HepG2 (cell line): ENCODE data around the gene PLAAT3. TPM values are rescaled to one million over a fixed set of nuclear protein-coding genes. Genes with fewer than 3 reads are reported as not detected.
"Not testable (repeated sequence)": the region's sequence is repeated elsewhere in the genome, so short reads cannot be mapped to it uniquely, and the experiment has no call there.

Experiments used
- ATAC-seq: fragments of 200-7000 bp; cut with Tn5 transposase; 3 replicates; pipeline ENCODE4 v1.9.1; 2020; ENCODE audit warnings: mild to moderate bottlenecking, moderate library complexity
- BruUV-seq: library from RNA; stranded (reverse); fragments of 400-500 nt; replicated peaks from 2 replicates; lab custom pipeline; 2021; lab: Mats Ljungman, UMichigan
- CTCF ChIA-PET: fragments of 300-600 bp; formaldehyde crosslinking; extraction: SDS; loops from one replicate; lab custom pipeline; 2021; ENCODE audit warnings: low total read pairs, inconsistent platforms, low intra/inter-chr PET ratio; lab: Yijun Ruan, JAX
- POLR2A ChIA-PET: fragments of 350-600 bp; sonication (Branson Sonifier 250); formaldehyde crosslinking; loops from one replicate; lab custom pipeline; 2020; ENCODE audit warnings: antibody characterized with exemption, inconsistent platforms; lab: Yijun Ruan, JAX
- DNase-seq: peaks from one replicate; pipeline ENCODE4 v3.0.0-alpha.2; 2015; ENCODE audit warnings: low spot score
- FAIRE-seq: peaks from 3 replicates; lab custom pipeline; 2011; peaks lifted over from hg19 to GRCh38; lab: Jason Lieb, UNC
- H2AFZ ChIP-seq: one replicate; pipeline ENCODE4 v1.6.1; 2011; ENCODE audit warnings: low read length, inconsistent platforms
- H3K27ac ChIP-seq: fragments of 300-600 bp; 3 replicates; pipeline ENCODE4 v1.8.0; 2011; ENCODE audit warnings: mixed run types, mild to moderate bottlenecking, mixed read lengths, low read length, inconsistent platforms; ENCODE audit not compliant: insufficient read depth; ENCODE audit errors: extremely low read length
- H3K27me3 ChIP-seq, 2 experiments: fragments of 200-600 bp in 1 of 2; 2 replicates in 1 of 2; 3 replicates in 1 of 2; pipeline versions ENCODE4 v1.6.0 to v1.8.0; 2011; ENCODE audit warnings: low read length in 2 of 2, mild to moderate bottlenecking in 2 of 2, moderate library complexity in 2 of 2, inconsistent platforms in 1 of 2; ENCODE audit not compliant: insufficient read depth in 2 of 2, control insufficient read depth in 1 of 2
- H3K36me3 ChIP-seq, 2 experiments: fragments of 200-600 bp in 1 of 2; replicated peaks in 1 of 2; 2 replicates in 1 of 2; 3 replicates in 1 of 2; pipeline versions ENCODE4 v1.5.1 to v1.8.0; 2011; ENCODE audit warnings: low read length in 2 of 2, inconsistent platforms in 1 of 2; ENCODE audit not compliant: insufficient read depth in 2 of 2, control insufficient read depth in 1 of 2
- H3K4me1 ChIP-seq: 2 replicates; pipeline ENCODE4 v1.5.1; 2012; ENCODE audit warnings: low read length, inconsistent platforms; ENCODE audit not compliant: insufficient read depth
- H3K4me2 ChIP-seq: 2 replicates; pipeline ENCODE4 v1.6.0; 2011; ENCODE audit warnings: low read depth, low read length, inconsistent platforms
- H3K4me3 ChIP-seq, 3 experiments: fragments of 200-600 bp in 1 of 3; sonication (generic), shearing (Covaris generic) in 1 of 3; replicated peaks in 1 of 3; 2 replicates each; pipeline ENCODE4 v1.5.1; 2011 to 2016; ENCODE audit warnings: low read length in 3 of 3, inconsistent platforms in 2 of 3, low read depth in 2 of 3, mild to moderate bottlenecking in 2 of 3, control low read depth in 1 of 3, mixed read lengths in 1 of 3; ENCODE audit not compliant: insufficient read depth in 1 of 3
- H3K79me2 ChIP-seq: one replicate; pipeline ENCODE4 v1.6.1; 2011; ENCODE audit warnings: low read length, inconsistent platforms; ENCODE audit not compliant: insufficient read depth
- H3K9ac ChIP-seq: 2 replicates; pipeline ENCODE4 v1.6.0; 2011; ENCODE audit warnings: mild to moderate bottlenecking, low read depth, low read length, inconsistent platforms; ENCODE audit not compliant: insufficient read depth
- H3K9me3 ChIP-seq: 2 replicates; pipeline ENCODE4 v1.5.1; 2012; ENCODE audit warnings: mild to moderate bottlenecking, low read length
- H4K20me1 ChIP-seq: 2 replicates; pipeline ENCODE4 v1.6.0; 2011; ENCODE audit warnings: inconsistent platforms, mild to moderate bottlenecking, low read length, moderate library complexity; ENCODE audit not compliant: insufficient read depth
- EHMT2 ChIP-seq: fragments of 200-600 bp; sonication (generic); IDR thresholded peaks from 2 replicates; pipeline ENCODE4 v1.7.0; 2017; ENCODE audit warnings: antibody characterized with exemption, low read depth, low read length, borderline replicate concordance
- WGBS: methylation state at CpG from one replicate; pipeline ENCODE4 v1.1.6; 2017; ENCODE audit warnings: low lambda C conversion rate; 5-methylcytosine and 5-hydroxymethylcytosine counted together
- in situ Hi-C: cut with HindIII; loops from 2 replicates; pipeline ENCODE4 v1.10.0; 2017; ENCODE audit warnings: low pct_unique_long_range_greater_than_20kb; ENCODE audit not compliant: extremely low pct_ligation_motif_present
- intact Hi-C: fragments of 100-400 bp; cut with micrococcal nuclease; formaldehyde crosslinking; loops from one replicate; pipeline ENCODE4 v1.10.0; 2022; ENCODE audit not compliant: unreplicated experiment
- polyA plus RNA-seq, 8 experiments: library from polyadenylated mRNA; depleted of rRNA in 3 of 8; stranded (reverse) in 7 of 8; unstranded in 1 of 8; fragments of >200 nt; fragmentation: Illumina TruSeq in 4 of 8; extraction: Trizol in 4 of 8; gene quantifications; 2 replicates each; pipeline versions ENCODE4 v1.2.1 to v1.2.3, GENCODE V29; 2011 to 2016; ENCODE audit warnings: low read depth in 4 of 8, missing spikeins in 1 of 8, mixed read lengths in 1 of 8; ENCODE audit not compliant: insufficient read depth in 1 of 8
- total RNA-seq, 5 experiments: library from RNA; depleted of rRNA; stranded (reverse); fragments of >200 nt; fragmentation: Illumina TruSeq; extraction: Trizol; gene quantifications; 2 replicates each; pipeline ENCODE4 v1.2.3, GENCODE V29; 2016; ENCODE audit warnings: low read depth in 1 of 5
- TF ChIP-seq, protein P1 (sequence below): IDR thresholded peaks from 2 replicates; pipeline ENCODE4 v1.6.1; 2016; ENCODE audit warnings: missing biosample characterization, missing genetic modification reagents, low read depth

The PLAAT3 gene
- total and polyA plus RNA-seq, 2 of the 13 experiments (the other 11 are each of a cell fraction or from before 2014, with no cell fraction given): 9.3 to 16.4 TPM

- in situ Hi-C loops: no loop called here
- ATAC-seq (no peak), DNase-seq (no peak), FAIRE-seq (no peak)
- Histone ChIP-seq H4K20me1 (no peaks in the 10 kb centered on the region), H3K27ac (no peak overlapping the region), H3K9ac (no peak overlapping the region), H3K79me2 (no peaks in the 10 kb centered on the region), H3K27me3 (peaks cover 1 to 6% of the 10 kb centered on the region in 2 experiments; a peak in 4 of 5 replicates), H3K36me3 (no peaks in the 10 kb centered on the region), H3K4me3 (no peak overlapping the region), H3K4me2 (no peak overlapping the region), H3K4me1 (no peaks in the 10 kb centered on the region), H2AFZ (no peak overlapping the region), H3K9me3 (no peaks in the 10 kb centered on the region)
- ChIA-PET POLR2A (no interaction called here), CTCF (no interaction called here)
- intact Hi-C loops: no loop called here
- BruUV-seq: no TSS peak
- TF ChIP-seq, protein P1, sequence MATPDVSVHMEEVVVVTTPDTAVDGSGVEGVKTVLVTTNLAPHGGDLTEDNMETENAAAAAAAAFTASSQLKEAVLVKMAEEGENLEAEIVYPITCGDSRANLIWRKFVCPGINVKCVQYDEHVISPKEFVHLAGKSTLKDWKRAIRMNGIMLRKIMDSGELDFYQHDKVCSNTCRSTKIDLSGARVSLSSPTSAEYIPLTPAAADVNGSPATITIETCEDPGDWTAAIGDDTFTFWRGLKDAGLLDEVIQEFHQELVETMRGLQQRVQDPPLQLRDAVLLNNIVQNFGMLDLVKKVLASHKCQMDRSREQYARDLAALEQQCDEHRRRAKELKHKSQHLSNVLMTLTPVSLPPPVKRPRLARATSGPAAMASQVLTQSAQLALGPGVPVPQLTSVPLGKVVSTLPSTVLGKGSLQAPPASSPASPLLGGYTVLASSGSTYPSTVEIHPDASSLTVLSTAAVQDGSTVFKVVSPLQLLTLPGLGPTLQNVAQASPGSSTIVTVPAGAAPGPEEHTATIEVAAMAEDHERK (CRISPR knock-in tag): no peak
- no peak for TF ChIP-seq EHMT2
- 65% methylated on average over 27 of the region's 27 CpGs for WGBS
Observed at GRCh38 chr11:63551091-63551888, 62.9 kb downstream of the PLAAT3 start.

- H4K20me1 ChIP-seq, H2AFZ ChIP-seq, POLR2A ChIA-PET, CTCF ChIA-PET, ATAC-seq, H3K9ac ChIP-seq, H3K4me2 ChIP-seq, in situ Hi-C loops, FAIRE-seq, BruUV-seq, H3K27ac ChIP-seq, H3K79me2 ChIP-seq, H3K27me3 ChIP-seq, DNase-seq, H3K4me3 ChIP-seq, H3K9me3 ChIP-seq, H3K36me3 ChIP-seq, intact Hi-C loops, H3K4me1 ChIP-seq: not testable (repeated sequence)
- 75% methylated on average over 8 of the region's 31 CpGs for WGBS
Observed at GRCh38 chr11:63550156-63550700, 64.0 kb downstream of the PLAAT3 start.
